PC-3 (cell line): ENCODE results near the gene QRICH1. TPM values are rescaled to one million over a fixed set of nuclear protein-coding genes. Genes with fewer than 3 reads are reported as not detected.

Experiments
- ATAC-seq: fragments of 200-7000 bp; cut with Tn5 transposase; 2 replicates; pipeline ENCODE4 v1.9.1; 2020; ENCODE audit warnings: mild to moderate bottlenecking, moderate library complexity
- BruUV-seq: library from RNA; stranded (reverse); fragments of 400-500 nt; replicated peaks from 2 replicates; lab custom pipeline; 2021; lab: Mats Ljungman, UMichigan
- CTCF ChIA-PET: fragments of 300-600 bp; sonication (Branson Sonifier 250); formaldehyde crosslinking; loops from one replicate; lab custom pipeline; 2022; ENCODE audit warnings: antibody characterized with exemption; lab: Charles Lee
- POLR2A ChIA-PET: fragments of 300-600 bp; sonication (Branson Sonifier 250); formaldehyde crosslinking; loops from one replicate; lab custom pipeline; 2022; ENCODE audit warnings: antibody characterized with exemption; ENCODE audit not compliant: unreplicated experiment; lab: Charles Lee
- DNase-seq: peaks from one replicate; pipeline ENCODE4 v3.0.0-alpha.2; 2015
- H2AFZ ChIP-seq: fragments of 300-600 bp; sonication (generic); 2 replicates; pipeline ENCODE4 v1.6.0; 2016; ENCODE audit warnings: antibody characterized with exemption, low read length
- H3F3A ChIP-seq: fragments of 300-600 bp; sonication (generic); one replicate; pipeline ENCODE4 v1.6.0; 2017; ENCODE audit warnings: antibody characterized with exemption, low read length, control low read depth, mild to moderate bottlenecking; ENCODE audit not compliant: unreplicated experiment
- H3K27ac ChIP-seq: fragments of 300-600 bp; sonication (generic); 2 replicates; pipeline ENCODE4 v1.5.1; 2016; ENCODE audit warnings: mild to moderate bottlenecking, low read length
- H3K27me3 ChIP-seq: fragments of 300-600 bp; sonication (generic); 2 replicates; pipeline ENCODE4 v1.6.1; 2016; ENCODE audit warnings: low read length, mixed read lengths
- H3K36me3 ChIP-seq: fragments of 300-600 bp; sonication (generic); 2 replicates; pipeline ENCODE4 v1.6.1; 2016; ENCODE audit warnings: low read depth, mixed run types, low read length, mixed read lengths
- H3K4me1 ChIP-seq: fragments of 300-600 bp; sonication (generic); 2 replicates; pipeline ENCODE4 v1.5.1; 2016; ENCODE audit warnings: low read length; ENCODE audit not compliant: insufficient read depth
- H3K4me2 ChIP-seq: fragments of 300-600 bp; sonication (generic); 2 replicates; pipeline ENCODE4 v1.6.0; 2016; ENCODE audit warnings: low read length
- H3K4me3 ChIP-seq: fragments of 300-600 bp; sonication (generic); 2 replicates; pipeline ENCODE4 v1.5.1; 2016; ENCODE audit warnings: mild to moderate bottlenecking, low read length, mixed read lengths
- H3K79me2 ChIP-seq: fragments of 300-600 bp; sonication (generic); 2 replicates; pipeline ENCODE4 v1.6.1; 2017; ENCODE audit warnings: low read length, mixed read lengths
- H3K9ac ChIP-seq: fragments of 300-600 bp; sonication (generic); 2 replicates; pipeline ENCODE4 v1.6.0; 2016; ENCODE audit warnings: mild to moderate bottlenecking, low read length
- H3K9me2 ChIP-seq: fragments of 300-600 bp; sonication (generic); replicated peaks from 2 replicates; pipeline ENCODE4 v1.6.1; 2016; ENCODE audit warnings: mixed run types, low read length, mixed read lengths
- H3K9me3 ChIP-seq: fragments of 300-600 bp; sonication (generic); 2 replicates; pipeline ENCODE4 v1.6.1; 2016; ENCODE audit warnings: low read length, mixed read lengths
- H4K20me1 ChIP-seq: fragments of 300-600 bp; sonication (generic); 2 replicates; pipeline ENCODE4 v1.6.1; 2016; ENCODE audit warnings: low read length, mixed read lengths
- EZH2 ChIP-seq: fragments of 300-600 bp; sonication (generic); IDR thresholded peaks from one replicate; pipeline ENCODE4 v1.6.1; 2017; ENCODE audit warnings: antibody characterized with exemption, mild to moderate bottlenecking, low read length; ENCODE audit not compliant: unreplicated experiment
- EZH2phosphoT487 ChIP-seq: fragments of 300-600 bp; sonication (generic); IDR thresholded peaks from 2 replicates; pipeline ENCODE4 v1.6.1; 2018; ENCODE audit warnings: mild to moderate bottlenecking, antibody characterized with exemption, low read length, borderline replicate concordance
- intact Hi-C: fragments of 100-400 bp; cut with micrococcal nuclease; formaldehyde crosslinking; loops from 2 replicates; pipeline ENCODE4 v1.9.0; 2023
- total RNA-seq: library from RNA; depleted of rRNA; stranded (reverse); fragments of >200 nt; gene quantifications from 2 replicates; pipeline ENCODE4 v1.2.3, GENCODE V29; 2014
- TF ChIP-seq, protein P1 (sequence below): fragments of 300-600 bp; sonication (generic); conservative IDR thresholded peaks from 2 replicates; pipeline ENCODE4 v1.5.1; 2017; ENCODE audit warnings: antibody characterized with exemption, low read depth, mild to moderate bottlenecking, low read length

The QRICH1 gene
- total RNA-seq, 1 experiment from 2014 or later = 90.2 TPM

DNA sequence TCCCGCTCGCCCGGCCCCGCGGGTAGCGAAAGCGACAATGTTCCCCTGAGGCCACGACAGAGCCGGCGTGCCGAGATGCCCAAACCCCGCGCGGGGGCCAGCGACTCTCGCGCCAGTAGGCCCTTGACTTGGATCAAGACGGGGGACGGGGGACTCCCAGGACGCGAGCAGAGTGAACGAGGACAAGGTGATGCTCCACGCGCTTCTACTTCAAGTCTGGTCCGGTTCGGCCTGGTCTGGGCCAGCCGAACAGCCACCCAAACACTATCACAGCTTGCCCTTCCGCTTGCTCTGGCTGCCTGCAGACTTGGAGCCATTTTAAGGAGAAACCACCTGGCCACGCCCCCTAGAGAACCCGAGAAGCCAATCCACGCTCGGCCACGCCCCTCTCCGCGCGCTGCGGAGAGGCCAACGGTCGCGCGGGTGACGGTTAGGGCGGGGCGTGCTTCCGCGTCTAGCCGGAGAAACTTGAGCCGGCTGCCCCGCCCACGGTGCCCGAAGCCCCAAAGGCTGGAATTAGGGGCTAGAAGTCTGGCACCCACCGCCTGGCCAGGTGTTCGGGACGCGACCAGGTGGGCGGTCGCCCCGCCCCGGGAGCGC, 72.6 kb downstream of the QRICH1 start:
- TF ChIP-seq, protein P1, sequence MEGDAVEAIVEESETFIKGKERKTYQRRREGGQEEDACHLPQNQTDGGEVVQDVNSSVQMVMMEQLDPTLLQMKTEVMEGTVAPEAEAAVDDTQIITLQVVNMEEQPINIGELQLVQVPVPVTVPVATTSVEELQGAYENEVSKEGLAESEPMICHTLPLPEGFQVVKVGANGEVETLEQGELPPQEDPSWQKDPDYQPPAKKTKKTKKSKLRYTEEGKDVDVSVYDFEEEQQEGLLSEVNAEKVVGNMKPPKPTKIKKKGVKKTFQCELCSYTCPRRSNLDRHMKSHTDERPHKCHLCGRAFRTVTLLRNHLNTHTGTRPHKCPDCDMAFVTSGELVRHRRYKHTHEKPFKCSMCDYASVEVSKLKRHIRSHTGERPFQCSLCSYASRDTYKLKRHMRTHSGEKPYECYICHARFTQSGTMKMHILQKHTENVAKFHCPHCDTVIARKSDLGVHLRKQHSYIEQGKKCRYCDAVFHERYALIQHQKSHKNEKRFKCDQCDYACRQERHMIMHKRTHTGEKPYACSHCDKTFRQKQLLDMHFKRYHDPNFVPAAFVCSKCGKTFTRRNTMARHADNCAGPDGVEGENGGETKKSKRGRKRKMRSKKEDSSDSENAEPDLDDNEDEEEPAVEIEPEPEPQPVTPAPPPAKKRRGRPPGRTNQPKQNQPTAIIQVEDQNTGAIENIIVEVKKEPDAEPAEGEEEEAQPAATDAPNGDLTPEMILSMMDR = no peak
- TF ChIP-seq EZH2phosphoT487 (no peak), EZH2 (no peak)
- POLR2A ChIA-PET = interaction anchor here (0.5 to 3.8 kb wide), 7 partner anchors 9 to 432 kb away, joined by 3 to 51 read pairs (median 5); partner anchors contain the start of gene WDR6
- DNase-seq (peak; percentile 99), ATAC-seq (peak; percentile 48)
- Histone ChIP-seq H3K4me2 (peak overlapping the region; percentile 99), H3K4me3 (peak overlapping the region; percentile 94), H3K27me3 (no peaks in the 10 kb centered on the region), H3K27ac (peak overlapping the region; percentile 95), H3K9ac (peak overlapping the region; percentile 96), H2AFZ (peak overlapping the region; percentile 85), H3K9me3 (no peaks in the 10 kb centered on the region), H3K4me1 (peaks cover 39% of the 10 kb centered on the region; the same call in 1 of the 2 replicates), H3K9me2 (no peaks in the 10 kb centered on the region), H3F3A (no peaks in the 10 kb centered on the region), H4K20me1 (no peaks in the 10 kb centered on the region), H3K79me2 (peaks cover 64% of the 10 kb centered on the region), H3K36me3 (peaks cover 26% of the 10 kb centered on the region)
- no TSS peak for BruUV-seq
- intact Hi-C loops = loop anchor here (1.0 to 5.0 kb wide), 2 partner anchors 14 to 71 kb away; partner anchors contain the start of genes QRICH1 and WDR6
- CTCF ChIA-PET = interaction anchor here (0.6 to 1.8 kb wide), 4 partner anchors 10 to 33 kb away, joined by 3 to 9 read pairs (median 6); partner anchors contain the start of gene WDR6

DNA sequence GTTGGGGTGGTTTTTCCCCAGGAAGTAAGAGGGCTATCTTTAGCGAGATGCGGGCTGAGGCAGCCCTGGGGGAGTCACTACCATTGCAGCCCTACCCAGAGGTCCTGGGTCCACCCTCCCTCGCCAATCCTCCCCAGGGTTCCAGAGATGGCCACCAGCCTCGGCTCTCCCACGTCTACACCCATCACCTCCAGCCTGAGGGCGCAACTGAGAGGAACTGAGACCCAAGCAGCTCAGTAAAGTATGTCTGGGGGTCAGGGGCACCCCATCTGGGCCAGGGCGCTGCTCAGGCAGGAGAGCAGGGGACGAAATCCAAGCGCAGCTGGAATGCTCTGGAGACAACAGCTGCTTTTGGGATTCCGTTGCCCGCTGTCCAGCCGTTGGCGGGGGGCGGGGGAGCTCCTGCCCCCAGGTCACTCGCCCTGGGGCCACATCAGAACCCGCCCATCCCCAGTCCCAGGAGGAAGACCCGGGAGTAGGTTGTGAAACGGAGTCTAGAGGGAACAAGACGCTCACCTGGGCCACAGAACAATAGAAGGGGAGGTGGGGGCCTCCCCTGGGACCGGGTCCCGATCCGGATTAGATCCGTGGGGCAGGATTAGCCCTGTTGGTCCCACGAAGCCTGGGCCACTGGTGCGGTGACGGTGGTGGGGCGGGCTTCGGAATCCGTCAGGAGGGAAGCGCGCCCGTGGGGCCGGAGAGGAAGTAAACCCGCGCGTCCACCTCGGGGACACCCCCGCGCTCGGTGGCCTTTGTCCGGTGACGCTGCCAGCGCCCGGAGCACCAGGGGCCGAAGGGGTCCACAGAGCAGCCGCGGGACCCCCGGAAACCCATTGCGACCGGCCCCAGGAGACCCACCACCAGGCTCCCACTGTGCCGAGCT, 73.3 kb downstream of the QRICH1 start:
- Histone ChIP-seq H3K4me3 (peak overlapping the region; percentile 94), H3K9me3 (no peaks in the 10 kb centered on the region), H3K27ac (peak overlapping the region; percentile 95), H3K4me1 (peaks cover 39% of the 10 kb centered on the region; the same call in 1 of the 2 replicates), H3K4me2 (peak overlapping the region; percentile 99), H2AFZ (no peak overlapping the region), H4K20me1 (no peaks in the 10 kb centered on the region), H3K79me2 (peaks cover 56% of the 10 kb centered on the region), H3F3A (no peaks in the 10 kb centered on the region), H3K9me2 (no peaks in the 10 kb centered on the region), H3K9ac (peak overlapping the region; percentile 96), H3K27me3 (no peaks in the 10 kb centered on the region), H3K36me3 (peaks cover 20% of the 10 kb centered on the region)
- TF ChIP-seq, protein P1 = no peak
- TF ChIP-seq EZH2phosphoT487 = no peak
- TF ChIP-seq EZH2 = no peak
- DNase-seq (no peak), ATAC-seq (no peak)
- POLR2A ChIA-PET = interaction anchor here (0.5 to 3.8 kb wide), 8 partner anchors 8 to 571 kb away, joined by 3 to 51 read pairs (median 5); partner anchors contain the start of gene WDR6
- TSS peak; percentile 64 for BruUV-seq
- intact Hi-C loops = loop anchor here (1.0 to 5.0 kb wide), 2 partner anchors 13 to 72 kb away; partner anchors contain the start of genes QRICH1 and WDR6
- CTCF ChIA-PET = interaction anchor here (0.6 to 1.8 kb wide), 5 partner anchors 31 to 317 kb away, joined by 3 to 9 read pairs (median 4); partner anchors contain the start of gene P4HTM
